ENCODE measurements around the gene STOM. TPM values are rescaled to one million over a fixed set of nuclear protein-coding genes. Genes with fewer than 3 reads are reported as not detected.

Gene STOM
- total RNA-seq, 4 donors from 2014 or later: 418 to 728 (median 480) TPM

- TF ChIP-seq CTCF (IDR thresholded peaks at IDR 0.05; ENCODE audit: low read depth): no peak
Observed at GRCh38 chr9:121360601-121361374, 9.3 kb downstream of the STOM start.

GRCh38 chr9:121359351-121360294 lies 10.4 kb downstream of the STOM start:
- no peak for TF ChIP-seq CTCF (IDR thresholded peaks at IDR 0.05; ENCODE audit: low read depth)

- TF ChIP-seq CTCF (IDR thresholded peaks at IDR 0.05; ENCODE audit: low read depth): no peak
Observed at GRCh38 chr9:121358751-121359150, 11.3 kb downstream of the STOM start.

- TF ChIP-seq CTCF (IDR thresholded peaks at IDR 0.05; ENCODE audit: low read depth): no peak
Observed at GRCh38 chr9:121357011-121357410, 13.0 kb downstream of the STOM start.

GRCh38 chr9:121354762-121355161 lies 15.3 kb downstream of the STOM start:
- no peak for TF ChIP-seq CTCF (IDR thresholded peaks at IDR 0.05; ENCODE audit: low read depth)

GRCh38 chr9:121354141-121354540 lies 15.9 kb downstream of the STOM start:
- no peak for TF ChIP-seq CTCF (IDR thresholded peaks at IDR 0.05; ENCODE audit: low read depth)

Data from subcutaneous adipose tissue (tissue), 4 donors.